Upper lobe of right lung (tissue), 1 donor: ENCODE results near the gene DHRS9. TPM values are rescaled to one million over a fixed set of nuclear protein-coding genes. Genes with fewer than 3 reads are reported as not detected.

ENCODE experiments used
- ATAC-seq: fragments of 200-7000 bp; cut with Tn5 transposase; one replicate; pipeline ENCODE4 v1.9.1; 2020; ENCODE audit warnings: mild to moderate bottlenecking, moderate library complexity
- DNase-seq: peaks from one replicate; pipeline ENCODE4 v3.0.0-alpha.2; 2020
- H3K27ac ChIP-seq: fragments of 200-600 bp; one replicate; pipeline ENCODE4 v1.8.0; 2022
- H3K27me3 ChIP-seq: fragments of 200-600 bp; one replicate; pipeline ENCODE4 v1.8.0; 2022; ENCODE audit warnings: mild to moderate bottlenecking
- H3K36me3 ChIP-seq: fragments of 200-600 bp; one replicate; pipeline ENCODE4 v1.8.0; 2022
- H3K4me1 ChIP-seq: fragments of 200-600 bp; one replicate; pipeline ENCODE4 v1.8.0; 2022
- H3K4me3 ChIP-seq: fragments of 200-600 bp; one replicate; pipeline ENCODE4 v1.8.0; 2022; ENCODE audit warnings: mild to moderate bottlenecking
- H3K9me3 ChIP-seq: fragments of 200-600 bp; one replicate; pipeline ENCODE4 v1.8.0; 2022
- CTCF ChIP-seq: fragments of 200-600 bp; IDR thresholded peaks from one replicate; pipeline ENCODE4 v1.8.0; 2022; ENCODE audit warnings: antibody characterized with exemption
- intact Hi-C: fragments of 100-400 bp; cut with DNase I; formaldehyde crosslinking; loops from one replicate; pipeline ENCODE4 v1.11.0; 2022
- total RNA-seq: library from RNA; stranded (reverse); fragmentation: NEBNext Ultra II Directional; extraction: Animal tissue kit (Norgen Biotek cat#: 25700); gene quantifications from one replicate; pipeline ENCODE4 v1.2.1, GENCODE V29; 2021
- donor health status: DM: no; HTN: yes; CAD: no; lungs with severe emphysema.

The DHRS9 gene
- total RNA-seq, 1 donor from 2014 or later = 7.6 TPM

- no peak for TF ChIP-seq CTCF
- H3K36me3 ChIP-seq = no peaks in the 10 kb centered on the region
- no peaks in the 10 kb centered on the region for H3K27me3 ChIP-seq
- H3K4me3 ChIP-seq = no peak overlapping the region
- DNase-seq (peak; percentile 67), ATAC-seq (peak; percentile 67)
- H3K4me1 ChIP-seq = peaks cover 12% of the 10 kb centered on the region
- H3K27ac ChIP-seq = peak overlapping the region; percentile 7
- H3K9me3 ChIP-seq = no peaks in the 10 kb centered on the region
- intact Hi-C loops = no loop called here
Measured at GRCh38 chr2:169091761-169092519, 22.6 kb downstream of the DHRS9 start.

GRCh38 chr2:169093535-169093934, 24.2 kb downstream of the DHRS9 start:
- Histone ChIP-seq H3K36me3 (no peaks in the 10 kb centered on the region), H3K4me3 (no peak overlapping the region), H3K27ac (no peak overlapping the region), H3K4me1 (peaks cover 6% of the 10 kb centered on the region), H3K9me3 (no peaks in the 10 kb centered on the region), H3K27me3 (no peaks in the 10 kb centered on the region)
- DNase-seq (no peak), ATAC-seq (no peak)
- no peak for TF ChIP-seq CTCF
- intact Hi-C loops = no loop called here

- no peaks in the 10 kb centered on the region for H3K9me3 ChIP-seq
- intact Hi-C loops = no loop called here
- no peaks in the 10 kb centered on the region for H3K27me3 ChIP-seq
- H3K4me3 ChIP-seq = no peak overlapping the region
- H3K36me3 ChIP-seq = no peaks in the 10 kb centered on the region
- DNase-seq (no peak), ATAC-seq (no peak)
- no peak for TF ChIP-seq CTCF
- H3K4me1 ChIP-seq = peaks cover 6% of the 10 kb centered on the region
- no peak overlapping the region for H3K27ac ChIP-seq
Measured at GRCh38 chr2:169094676-169095075, 25.3 kb downstream of the DHRS9 start.

- ATAC-seq = peak; percentile 63
- no peak for TF ChIP-seq CTCF
- Histone ChIP-seq H3K4me3 (no peak overlapping the region), H3K9me3 (no peaks in the 10 kb centered on the region), H3K36me3 (no peaks in the 10 kb centered on the region), H3K4me1 (peaks cover 3% of the 10 kb centered on the region), H3K27ac (no peak overlapping the region), H3K27me3 (no peaks in the 10 kb centered on the region)
- intact Hi-C loops = no loop called here
- no peak for DNase-seq
Measured at GRCh38 chr2:169095621-169096105, 26.3 kb downstream of the DHRS9 start.

GRCh38 chr2:169104848-169105247, 35.5 kb downstream of the DHRS9 start:
- Histone ChIP-seq H3K9me3 (no peaks in the 10 kb centered on the region), H3K4me3 (no peak overlapping the region), H3K36me3 (no peaks in the 10 kb centered on the region), H3K27me3 (no peaks in the 10 kb centered on the region), H3K4me1 (peaks cover 12% of the 10 kb centered on the region), H3K27ac (no peak overlapping the region)
- no peak for TF ChIP-seq CTCF
- DNase-seq = no peak
- intact Hi-C loops = no loop called here
- ATAC-seq = no peak
